Activated CD4-positive, alpha-beta T cell treated with anti-CD3 and anti-CD28 coated beads, Interleukin-2, Interleukin-6, amounts not matched to agents 100 ng/mL and 50 ng/mL, durations not matched to agents 16 hours and 8 hours (primary cell): ENCODE data around the gene AFAP1.

Source experiments
- DNase-seq: peaks from one replicate; pipeline ENCODE4 v3.0.0-alpha.2; 2020

AFAP1 gene

DNA sequence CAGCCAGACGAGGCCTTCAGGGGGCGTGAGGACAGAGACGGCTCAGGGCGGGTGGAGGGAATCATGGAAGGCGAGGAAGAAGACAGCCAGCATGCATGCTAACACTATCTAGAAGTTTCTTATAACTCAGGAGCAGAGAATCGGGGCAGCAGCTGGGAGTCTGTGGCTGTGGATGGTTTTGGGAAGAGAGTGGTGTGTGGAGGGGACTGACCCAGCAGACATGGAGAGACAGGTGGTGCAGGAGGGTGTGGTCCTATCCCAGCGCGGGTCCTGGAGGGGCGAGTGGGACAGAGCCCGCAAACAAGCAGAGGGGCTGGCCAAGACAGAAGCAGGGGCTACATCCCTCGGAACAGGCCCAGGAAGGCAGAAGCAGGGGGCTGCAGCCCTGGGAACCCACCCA, 192.1 kb downstream of the AFAP1 start:
- DNase-seq = no peak

DNA sequence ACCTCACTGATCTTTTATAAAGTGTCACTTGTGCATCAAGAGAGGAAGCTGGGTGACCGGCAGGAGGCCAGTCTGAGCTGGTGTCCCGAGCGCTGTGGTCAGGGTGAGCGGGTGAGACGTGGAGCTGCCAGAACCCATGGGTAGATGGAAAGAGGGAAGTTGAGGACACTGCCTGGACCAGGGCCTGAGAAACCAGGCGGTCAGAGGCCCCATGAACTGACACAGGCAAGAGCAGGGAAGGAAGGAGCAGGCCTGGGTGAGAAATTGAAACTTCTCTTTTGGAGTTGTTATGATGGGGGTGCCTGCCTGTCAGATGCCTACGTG, 192.6 kb downstream of the AFAP1 start:
- DNase-seq = no peak

DNA sequence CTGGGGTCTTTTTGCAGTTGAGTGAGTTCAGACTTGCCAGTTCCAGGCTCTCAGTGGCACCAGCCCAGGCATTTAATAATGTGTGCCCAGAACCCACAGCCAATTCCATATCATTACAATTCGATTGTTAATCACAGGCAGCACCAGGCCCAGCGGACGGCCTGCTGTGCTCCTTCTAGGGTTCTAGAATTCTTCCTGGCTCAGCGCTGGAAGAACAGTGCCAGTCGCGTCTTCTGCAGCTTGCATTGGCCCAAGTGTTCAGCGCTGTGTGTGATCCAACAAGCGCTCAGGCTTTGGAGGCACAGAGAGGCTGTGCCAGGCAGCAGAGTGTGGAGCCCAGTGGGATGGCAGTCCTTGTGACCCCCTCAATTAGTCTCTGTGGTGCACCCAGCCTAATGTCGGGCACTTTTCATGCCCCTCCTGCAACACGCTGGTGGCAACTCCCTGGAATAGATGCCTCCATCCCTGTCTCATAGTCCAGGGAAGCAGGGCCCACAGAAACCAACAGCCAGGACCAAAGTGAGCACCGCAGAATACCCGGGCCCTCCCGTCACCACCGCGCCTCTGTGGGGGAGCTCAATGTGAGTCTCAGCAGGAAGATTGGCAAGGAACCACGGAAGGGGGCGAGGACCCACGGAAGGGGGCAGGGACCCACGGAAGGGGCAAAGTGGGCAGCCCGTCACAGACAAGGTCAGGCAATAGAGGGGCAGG, 193.2 kb downstream of the AFAP1 start:
- no peak for DNase-seq

DNA sequence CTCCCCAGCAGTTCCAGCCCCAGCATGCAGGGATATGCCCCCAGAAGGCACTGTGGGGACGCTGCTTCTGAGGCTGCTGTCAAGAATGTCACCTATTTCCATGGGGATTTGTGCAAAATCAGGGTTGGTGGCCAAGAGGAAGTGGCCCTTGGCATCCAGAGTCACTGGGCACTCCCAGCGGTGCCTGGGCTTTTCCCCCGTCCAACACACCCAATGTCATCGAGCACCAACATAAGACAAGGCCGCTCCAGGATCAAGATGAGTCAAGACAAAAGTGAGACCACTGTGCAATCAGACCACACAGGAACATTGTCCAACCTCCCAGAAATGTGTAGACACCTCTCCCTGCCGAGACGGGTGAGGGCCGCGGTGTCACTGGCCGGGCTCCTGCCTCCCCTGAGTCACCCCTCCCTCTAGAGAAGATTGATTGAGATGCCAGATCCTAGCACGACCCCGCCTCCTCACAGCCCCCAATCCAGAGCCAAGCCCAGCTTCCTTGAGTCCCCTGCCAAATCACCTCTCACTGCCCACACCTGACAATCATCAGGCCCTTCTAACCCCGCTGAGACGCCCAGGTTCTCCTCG, 194.3 kb downstream of the AFAP1 start:
- DNase-seq = no peak

DNA sequence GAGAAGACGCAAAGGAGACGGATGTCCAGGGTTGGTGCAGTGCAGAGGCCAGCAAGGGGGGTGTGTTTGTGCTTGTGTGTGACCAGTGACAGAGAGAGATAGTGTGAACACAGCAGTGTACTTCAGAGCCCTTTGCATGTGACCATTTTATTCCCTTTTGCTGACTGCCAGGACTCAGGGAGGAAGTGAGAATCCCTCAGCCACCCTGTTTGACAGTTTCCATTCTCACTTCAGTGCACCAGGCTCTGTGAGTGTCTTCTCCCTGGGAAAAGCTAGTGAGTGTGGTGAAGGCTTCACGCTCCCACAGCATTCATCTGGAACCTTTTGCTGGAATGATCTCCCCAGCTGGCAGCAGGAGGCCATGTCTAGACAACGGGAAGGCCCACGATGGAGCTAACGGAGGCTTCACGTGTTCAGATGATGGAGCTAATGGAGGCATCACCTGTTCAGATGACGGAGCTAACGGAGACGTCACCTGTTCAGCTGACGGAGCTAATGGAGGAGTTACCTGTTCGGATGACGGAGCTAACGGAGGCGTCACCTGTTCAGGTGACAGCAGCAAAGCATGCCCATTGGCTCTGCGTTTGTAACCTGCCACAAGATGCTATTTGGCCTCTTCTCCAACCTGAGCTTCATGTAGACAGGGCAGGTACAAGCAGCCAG, 195.4 kb downstream of the AFAP1 start:
- no peak for DNase-seq

DNA sequence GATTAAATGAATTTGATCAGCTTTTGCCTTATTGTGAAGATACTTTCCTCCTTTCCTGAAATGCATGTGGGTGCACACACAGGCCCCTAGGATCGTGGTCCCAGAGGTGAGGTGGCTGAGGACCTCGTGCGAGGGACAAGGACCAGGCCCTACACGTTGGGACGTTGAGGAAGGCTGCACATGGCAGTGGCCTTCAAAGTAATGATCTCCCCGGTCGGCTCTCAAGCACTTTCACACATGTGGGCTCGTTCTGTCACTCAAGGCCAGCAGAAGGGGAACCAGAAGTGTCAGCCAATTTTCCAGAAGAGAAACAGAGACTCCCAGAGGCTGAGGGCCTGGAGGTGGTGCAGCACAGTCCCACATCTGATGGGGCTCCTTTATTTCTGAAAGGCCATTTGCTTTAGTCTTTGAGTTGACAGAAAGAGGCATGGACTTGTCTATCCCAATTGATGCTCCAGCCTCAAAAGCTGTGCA, 196.8 kb downstream of the AFAP1 start:
- no peak for DNase-seq

DNA sequence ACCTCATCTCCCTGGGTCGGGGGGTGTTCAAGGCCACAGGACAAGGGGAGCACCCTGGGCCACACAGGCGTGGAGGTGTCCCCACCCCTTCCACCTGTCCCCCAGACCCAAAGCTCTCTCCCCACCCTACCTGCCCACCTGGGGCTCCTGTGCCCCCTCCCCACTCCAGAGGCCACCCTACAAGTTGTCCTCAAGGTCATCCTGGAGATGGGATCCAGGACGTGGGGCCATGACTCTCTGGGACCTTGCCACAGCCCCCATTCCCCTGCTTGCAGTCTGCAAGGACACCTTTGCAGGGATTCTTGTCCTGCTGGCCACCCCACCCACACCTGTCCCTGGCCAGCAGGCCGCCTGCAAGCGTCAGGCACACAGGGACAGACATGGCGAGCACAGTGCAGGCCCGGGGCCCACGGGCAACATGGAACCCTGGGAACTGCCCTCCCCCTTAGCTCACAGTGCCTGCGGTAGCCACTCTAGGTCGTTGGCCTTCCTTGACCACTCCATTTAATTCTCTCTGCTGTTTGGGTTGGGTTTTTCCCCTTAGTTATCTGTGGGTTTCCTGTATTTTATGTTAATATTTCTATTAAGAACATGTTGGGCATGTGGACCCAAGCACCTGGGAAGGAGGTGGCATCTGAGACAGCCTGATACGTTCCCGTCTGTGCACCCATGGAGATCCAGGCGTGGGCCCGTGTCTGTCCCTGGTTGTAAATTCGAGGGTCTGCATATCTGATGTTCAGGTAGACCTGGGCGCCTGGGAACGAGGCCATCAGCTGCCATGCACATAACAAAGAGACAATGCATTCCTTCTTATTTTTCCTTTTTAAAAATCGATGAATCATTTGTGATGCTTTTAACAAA, 197.5 kb downstream of the AFAP1 start:
- no peak for DNase-seq

DNA sequence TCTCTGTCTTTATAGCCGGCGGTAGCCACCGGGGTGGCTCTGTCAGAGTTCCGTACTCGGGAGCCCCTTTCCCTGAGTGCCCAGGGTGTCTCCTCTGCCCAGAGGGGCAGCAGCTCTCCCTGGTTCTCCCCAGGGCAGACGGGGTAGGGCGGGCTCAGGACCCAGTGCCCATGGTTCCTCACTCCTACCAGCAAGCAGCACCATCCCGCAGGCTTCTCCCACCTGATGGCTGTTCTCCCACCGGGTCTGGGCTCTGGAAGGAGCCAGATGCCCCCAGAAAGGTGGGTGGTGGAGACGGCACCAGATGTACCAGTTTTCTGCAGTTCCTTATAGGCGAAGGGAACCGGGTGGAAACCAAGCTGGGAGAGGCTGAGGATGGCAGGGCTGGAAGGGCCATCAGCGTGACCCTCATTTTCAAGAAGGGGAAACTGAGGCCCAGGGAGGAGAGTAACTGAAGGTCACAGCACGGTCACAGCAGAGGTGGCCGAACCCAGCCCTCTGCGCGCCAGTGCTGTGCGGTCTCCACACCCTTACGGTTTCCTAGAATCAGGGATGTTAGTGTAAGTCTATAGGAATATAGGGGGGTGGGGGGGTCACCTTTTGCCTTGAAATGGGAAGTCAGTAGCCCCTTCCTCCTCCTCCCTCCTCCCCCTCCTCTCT, 198.7 kb downstream of the AFAP1 start:
- DNase-seq = no peak

DNA sequence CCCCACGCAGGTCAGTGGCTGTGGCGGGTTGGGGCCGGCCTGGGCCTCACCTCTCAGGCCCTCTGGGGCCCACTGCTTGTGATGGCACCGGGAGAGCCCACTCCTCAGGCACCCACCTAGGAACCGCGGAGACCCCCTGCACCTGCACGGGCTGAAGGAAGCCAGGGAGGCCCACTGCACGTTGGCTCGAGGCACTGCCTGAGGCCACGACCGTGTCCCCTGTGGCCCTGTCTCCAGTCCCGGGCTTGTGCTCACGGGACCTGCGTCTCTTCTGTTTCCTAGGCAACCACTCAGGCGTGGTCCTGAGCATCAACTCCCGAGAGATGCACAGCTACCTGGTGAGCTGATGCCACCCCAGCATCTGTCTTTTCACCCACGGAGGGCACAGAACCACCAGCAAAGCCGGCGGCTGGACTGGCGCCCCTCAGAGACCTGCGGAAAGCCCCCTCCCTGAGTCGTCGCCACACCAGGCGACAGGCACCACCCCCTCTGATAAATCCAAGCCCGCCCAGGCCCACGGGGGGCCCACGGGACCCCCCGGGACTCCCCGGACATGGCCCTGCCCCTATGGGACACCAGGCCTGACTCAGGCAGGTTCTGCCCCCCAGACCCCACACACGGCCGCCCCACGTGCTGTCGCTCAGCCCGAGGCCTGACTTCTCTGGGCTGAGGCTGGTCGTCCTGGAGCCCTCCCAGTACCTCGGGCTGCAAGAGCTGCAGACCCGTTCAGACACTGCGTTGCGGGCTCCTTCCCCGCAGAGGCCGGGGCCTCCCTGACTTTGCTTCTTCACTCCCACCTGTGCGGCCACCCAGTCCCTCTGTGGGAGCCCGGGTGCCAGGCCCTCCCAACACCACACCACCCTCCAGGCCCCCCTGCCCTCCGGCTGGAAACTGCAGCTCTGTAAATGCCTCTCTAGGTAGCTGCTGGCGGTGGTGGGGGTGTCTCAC, 199.5 kb downstream of the AFAP1 start:
- no peak for DNase-seq

DNA sequence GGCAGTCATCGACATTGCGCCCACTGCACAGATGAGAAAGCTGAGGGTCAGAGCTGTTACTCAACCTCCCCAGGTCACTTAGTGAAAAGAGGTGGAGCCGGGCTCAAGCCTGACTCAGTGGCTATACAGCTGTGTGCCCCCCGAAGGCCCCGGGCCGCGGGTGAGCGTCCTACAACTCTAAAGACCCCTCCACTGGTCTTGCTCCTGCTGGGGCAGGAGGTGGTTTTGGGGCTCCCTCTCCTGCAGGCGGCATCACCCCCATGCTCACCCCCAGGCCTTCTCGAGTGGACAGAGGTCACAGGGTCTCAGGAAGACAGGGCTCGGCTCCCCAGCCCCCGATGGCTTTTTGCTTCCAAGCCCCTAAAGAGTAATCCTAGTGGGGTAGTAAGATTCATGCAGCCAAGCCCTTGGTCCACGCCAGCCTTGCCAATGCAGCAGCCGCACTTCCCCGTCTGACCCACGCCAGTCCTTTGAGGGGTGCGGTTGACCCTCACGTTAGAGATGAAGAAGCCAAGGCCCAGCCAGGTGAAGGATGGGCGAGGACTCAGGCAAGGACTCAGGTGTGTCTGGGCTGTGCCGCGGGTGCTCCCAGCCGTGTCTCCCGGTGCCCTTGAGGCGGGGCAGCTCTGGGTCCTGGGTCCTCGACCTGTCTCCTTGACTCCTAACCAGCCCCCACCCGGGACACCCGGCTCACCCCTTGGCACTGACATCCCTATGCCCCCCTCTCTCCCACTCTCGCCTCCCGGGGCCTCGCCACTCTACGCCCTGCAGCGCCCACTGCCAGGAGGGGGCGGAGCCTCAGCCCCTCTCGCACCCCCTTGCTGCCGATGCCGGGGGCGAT, 200.4 kb downstream of the AFAP1 start:
- DNase-seq = no peak

DNA sequence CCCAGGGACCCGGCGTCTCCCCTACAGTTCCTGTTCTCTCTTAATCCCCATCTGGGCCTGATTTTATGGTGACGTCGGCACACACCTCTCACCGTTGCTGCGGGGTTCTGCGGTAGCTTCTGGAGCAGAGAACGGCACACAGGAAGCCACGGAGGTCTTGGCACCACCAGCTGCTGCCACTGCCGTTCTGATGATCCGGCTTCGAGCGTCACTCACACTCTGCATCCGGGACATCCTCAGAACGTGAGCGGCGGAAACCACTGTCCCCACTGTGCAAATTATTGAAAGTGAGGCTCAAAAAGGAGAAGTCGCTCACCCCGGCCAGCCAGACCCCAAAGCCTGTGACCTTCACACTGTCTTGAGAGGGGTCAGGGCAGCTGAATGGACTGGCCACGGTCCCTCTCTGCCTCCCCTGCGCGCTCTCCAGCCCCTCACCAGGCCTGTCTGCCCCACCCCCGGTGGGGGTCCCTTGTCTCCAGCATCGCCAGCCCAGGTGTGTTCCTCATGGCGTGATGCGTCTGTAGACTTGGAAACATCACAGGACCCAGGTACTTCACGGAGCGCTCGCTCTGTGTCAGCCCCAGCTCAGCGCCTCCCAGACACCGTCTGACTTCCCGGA, 201.1 kb downstream of the AFAP1 start:
- no peak for DNase-seq

DNA sequence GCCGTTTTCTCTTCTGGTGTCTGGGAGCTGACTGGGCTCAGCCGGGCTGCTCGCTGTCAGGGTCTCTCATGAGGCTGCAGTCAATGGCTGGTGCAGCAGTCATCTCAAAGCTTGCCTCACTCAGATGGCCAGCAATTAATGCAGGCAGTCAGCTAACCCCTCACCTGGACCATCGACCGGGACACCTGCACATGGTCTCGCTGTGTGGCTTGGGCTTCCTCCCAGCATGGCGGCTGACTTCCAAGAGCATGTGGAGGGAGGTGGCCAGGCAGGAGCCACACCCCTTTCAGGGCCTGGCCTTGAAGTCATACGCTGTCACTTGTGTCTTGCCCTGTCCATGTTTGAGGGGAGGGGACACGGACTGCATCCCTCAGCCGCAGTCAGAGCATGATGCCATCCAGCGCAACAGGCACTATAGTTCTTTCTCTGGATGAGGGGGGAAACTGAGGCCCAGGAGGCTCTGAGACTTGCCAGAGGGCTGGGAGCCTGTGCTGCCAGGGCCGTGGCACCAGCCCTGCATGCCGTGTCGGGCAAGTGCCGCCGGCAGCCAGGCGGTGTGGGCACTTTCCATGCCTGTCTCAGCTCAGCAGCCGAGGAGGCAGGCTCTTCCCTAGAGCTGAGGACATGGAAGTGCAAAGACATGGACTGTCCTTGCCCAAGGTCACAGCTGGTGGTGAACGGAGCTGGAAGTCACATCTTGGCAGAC, 201.8 kb downstream of the AFAP1 start:
- no peak for DNase-seq

DNA sequence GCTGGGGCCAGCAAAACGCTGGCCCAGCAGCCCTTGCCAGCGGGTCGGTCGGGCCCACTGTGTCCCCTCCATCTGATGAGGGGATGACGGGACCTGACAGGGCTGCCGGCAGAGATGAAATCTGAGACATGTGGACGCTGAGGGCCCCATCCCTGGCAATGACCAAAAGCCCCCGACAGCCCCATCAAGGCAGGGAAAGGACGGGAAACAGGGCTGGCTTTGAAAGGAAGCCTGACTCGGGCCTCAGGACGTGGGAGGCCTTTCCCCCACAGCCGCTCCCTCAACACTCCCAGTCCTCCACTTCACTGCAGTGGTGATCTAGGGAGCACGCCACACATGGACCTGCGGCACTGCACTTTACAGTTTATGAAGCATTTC, 202.4 kb downstream of the AFAP1 start:
- no peak for DNase-seq

DNA sequence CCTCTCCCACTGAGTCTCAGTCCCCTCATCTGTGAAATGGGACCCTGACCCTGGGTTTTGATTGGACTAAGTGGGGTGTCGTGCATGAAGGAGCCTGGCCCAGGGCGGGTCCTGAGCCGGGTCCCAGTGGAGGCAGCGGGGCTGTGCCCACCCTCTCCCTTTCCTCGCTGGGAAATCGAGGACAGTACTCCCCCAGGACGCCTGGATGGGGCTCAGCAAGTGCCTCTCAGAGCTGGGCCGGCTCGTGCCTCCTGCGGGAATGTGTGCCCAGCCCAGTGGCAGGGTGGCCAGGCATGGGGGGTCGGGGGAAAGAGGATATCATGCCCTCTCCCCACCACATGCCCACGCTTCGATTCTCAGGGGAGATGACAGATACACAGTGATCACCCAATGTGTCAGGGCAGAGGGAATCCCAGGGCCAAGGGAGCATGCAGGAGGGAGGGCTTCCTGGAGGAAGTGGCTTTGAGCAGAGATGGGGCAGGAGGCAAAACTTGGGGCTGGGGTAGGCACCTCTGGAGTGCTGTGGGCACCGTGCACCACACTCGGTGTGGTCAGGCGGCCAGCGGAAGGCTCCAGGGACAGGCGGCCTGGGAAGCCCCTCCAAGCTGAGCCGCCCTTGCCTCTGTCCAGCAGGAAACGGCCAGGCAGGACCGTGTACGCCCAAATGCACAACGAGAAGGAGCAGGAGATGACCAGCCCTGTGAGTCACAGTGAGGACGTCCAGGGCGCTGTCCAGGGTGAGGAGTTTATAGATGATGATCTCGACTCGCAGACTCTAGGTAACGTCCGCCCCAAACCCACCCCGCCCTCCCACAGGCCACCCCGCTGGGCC, 203.0 kb downstream of the AFAP1 start:
- no peak for DNase-seq

DNA sequence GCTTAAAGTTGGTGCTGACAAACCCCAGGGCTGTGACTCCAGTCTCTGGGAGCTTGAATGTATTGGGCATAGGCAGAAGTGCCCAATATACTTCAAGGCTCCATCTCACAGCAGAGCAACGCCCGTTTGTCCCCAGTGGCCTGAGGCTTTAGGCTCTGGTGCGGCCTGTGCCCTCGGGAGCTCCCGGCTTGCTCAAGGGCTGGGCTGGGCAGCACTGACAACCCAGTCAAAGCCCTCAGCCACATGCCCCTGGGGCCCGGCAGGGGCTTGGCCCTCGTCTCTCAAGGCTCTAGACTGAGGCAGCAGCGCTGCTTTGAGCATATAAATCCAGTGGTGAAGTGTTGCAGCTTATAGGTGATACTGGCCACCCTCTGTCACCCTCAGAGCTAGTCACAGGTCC, 203.7 kb downstream of the AFAP1 start:
- DNase-seq = no peak

DNA sequence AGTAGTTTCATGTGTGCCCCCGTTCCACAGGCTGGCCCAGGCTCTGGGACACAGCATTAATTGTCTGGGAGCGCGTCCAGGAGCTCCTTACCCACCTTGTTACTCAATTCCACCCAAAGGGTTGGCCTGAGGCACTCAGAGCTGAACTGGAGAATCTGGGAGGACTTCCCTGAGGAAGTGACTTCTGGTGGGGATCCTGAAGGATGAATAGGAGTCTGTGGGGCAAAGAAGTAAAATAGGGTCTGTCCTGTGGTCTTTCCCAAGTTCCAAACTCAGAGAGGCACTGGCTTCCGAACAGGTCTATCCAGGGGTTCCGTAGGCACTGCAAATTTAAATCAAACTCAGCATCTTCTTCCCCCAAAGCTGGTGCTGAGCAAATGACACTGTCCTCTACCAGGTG, 204.3 kb downstream of the AFAP1 start:
- DNase-seq = no peak

DNA sequence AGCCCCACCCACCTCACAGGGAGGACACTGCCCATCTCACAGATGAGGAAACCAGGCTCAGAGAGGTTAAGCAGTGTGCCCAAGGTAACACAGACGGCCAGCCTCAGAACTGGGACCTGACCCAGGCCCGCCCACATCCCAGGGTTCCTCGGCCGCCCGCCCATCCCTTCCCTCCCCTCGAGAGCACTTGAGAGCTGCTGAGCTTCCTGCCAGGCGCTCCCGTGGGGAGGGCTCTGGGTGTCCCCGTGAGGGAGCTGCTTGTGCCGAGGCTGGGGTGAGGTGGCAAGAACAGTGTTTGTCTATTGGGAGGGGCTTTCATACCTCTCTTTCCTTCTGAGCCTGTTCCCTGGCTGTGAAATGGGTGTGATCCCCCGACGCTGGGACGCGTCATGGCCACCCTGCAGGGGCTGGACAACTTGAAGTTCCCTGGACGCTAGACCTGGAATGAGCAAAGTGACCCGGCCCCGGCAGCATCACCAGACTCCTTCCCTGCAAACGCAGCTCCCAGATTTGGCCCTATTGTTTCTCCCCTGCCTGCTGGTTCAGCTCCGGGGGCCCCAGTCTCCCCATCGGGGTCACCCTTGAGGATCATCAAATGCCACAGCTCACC, 204.9 kb downstream of the AFAP1 start:
- DNase-seq = no peak
